Adrenal gland (tissue), 5 donors: Measurements from ENCODE around the gene EPO.

Experiments
- CTCF ChIP-seq, 6 experiments: fragments of 450-650 bp in 4 of 6; fragments of 200-600 bp in 2 of 6; sonication (generic) in 1 of 6; IDR thresholded peaks; 1 replicate in 5 of 6; 2 replicates in 1 of 6; pipeline versions ENCODE4 v1.5.1 to v1.8.0; 2016 to 2021; ENCODE audit warnings: antibody characterized with exemption in 6 of 6, mild to moderate bottlenecking in 2 of 6, moderate library complexity in 1 of 6
- POLR2A ChIP-seq, 2 donors: fragments of 450-650 bp; IDR thresholded peaks; one replicate each; pipeline ENCODE4 v1.6.1; 2017; ENCODE audit warnings: antibody characterized with exemption in 2 of 2, mild to moderate bottlenecking in 2 of 2, moderate library complexity in 1 of 2
- donor health status: DM: no; HTN: no; CAD: no.

GRCh38 chr7:100711369-100711768 is 8.9 kb upstream of the EPO start:
- TF ChIP-seq POLR2A (IDR thresholded peaks at IDR 0.05) = no peak
- no peak for TF ChIP-seq CTCF (IDR thresholded peaks at IDR 0.05)
